Mesendoderm (in vitro differentiated cells): Measurements from ENCODE around the gene CALML6.

Experiments
- DNase-seq: peaks from one replicate; pipeline ENCODE4 v3.0.0; 2013
- H2AK5ac ChIP-seq: 2 replicates; pipeline ENCODE4 v1.6.1; 2013; ENCODE audit warnings: low read length, inconsistent platforms
- H2BK120ac ChIP-seq: 2 replicates; pipeline ENCODE4 v1.6.1; 2013; ENCODE audit warnings: low read depth, mild to moderate bottlenecking, low read length, moderate library complexity, mixed read lengths
- H2BK15ac ChIP-seq: replicated peaks from 2 replicates; pipeline ENCODE4 v1.6.1; 2013; ENCODE audit warnings: low read depth, mild to moderate bottlenecking, moderate library complexity
- H2BK5ac ChIP-seq: 2 replicates; pipeline ENCODE4 v1.6.1; 2013; ENCODE audit warnings: low read length, inconsistent platforms
- H3K18ac ChIP-seq: 2 replicates; pipeline ENCODE4 v1.6.1; 2013; ENCODE audit warnings: mild to moderate bottlenecking, low read length, mixed read lengths
- H3K23ac ChIP-seq: one replicate; pipeline ENCODE4 v1.6.1; 2013; ENCODE audit warnings: low read length
- H3K27ac ChIP-seq: 2 replicates; pipeline ENCODE4 v1.5.1; 2013; ENCODE audit warnings: low read depth, mild to moderate bottlenecking, inconsistent platforms, low read length, moderate library complexity
- H3K27me3 ChIP-seq: 2 replicates; pipeline ENCODE4 v1.6.1; 2013; ENCODE audit warnings: low read length, control low read depth, mild to moderate bottlenecking, inconsistent platforms; ENCODE audit not compliant: insufficient read depth, poor library complexity
- H3K36me3 ChIP-seq: 2 replicates; pipeline ENCODE4 v1.6.1; 2013; ENCODE audit warnings: low read length, inconsistent platforms; ENCODE audit not compliant: control insufficient read depth, insufficient read depth
- H3K4ac ChIP-seq: one replicate; pipeline ENCODE4 v1.6.1; 2013; ENCODE audit warnings: low read depth, mild to moderate bottlenecking, low read length, moderate library complexity
- H3K4me1 ChIP-seq: 2 replicates; pipeline ENCODE4 v1.6.1; 2013; ENCODE audit warnings: low read depth, low read length, inconsistent platforms; ENCODE audit not compliant: control insufficient read depth
- H3K4me2 ChIP-seq: 2 replicates; pipeline ENCODE4 v1.6.1; 2013; ENCODE audit warnings: low read length
- H3K4me3 ChIP-seq: 2 replicates; pipeline ENCODE4 v1.5.1; 2013; ENCODE audit warnings: mild to moderate bottlenecking, low read length
- H3K56ac ChIP-seq: one replicate; pipeline ENCODE4 v1.6.1; 2013; ENCODE audit warnings: low read length
- H3K79me1 ChIP-seq: 2 replicates; pipeline ENCODE4 v1.6.1; 2013; ENCODE audit warnings: low read length, inconsistent platforms
- H3K79me2 ChIP-seq: 2 replicates; pipeline ENCODE4 v1.6.1; 2013; ENCODE audit warnings: mild to moderate bottlenecking, low read length; ENCODE audit not compliant: control insufficient read depth, insufficient read depth
- H3K9ac ChIP-seq: 2 replicates; pipeline ENCODE4 v1.6.1; 2013; ENCODE audit warnings: low read length, inconsistent platforms
- H4K5ac ChIP-seq: one replicate; pipeline ENCODE4 v1.6.1; 2013; ENCODE audit warnings: low read length
- H4K8ac ChIP-seq: one replicate; pipeline ENCODE4 v1.6.1; 2013; ENCODE audit warnings: low read depth, mild to moderate bottlenecking, control low read depth, low read length, moderate library complexity
- WGBS: extraction: QIAGEN DNeasy Blood & Tissue Kit; methylation state at CpG from one replicate; pipeline ENCODE4 v1.1.7; 2013; ENCODE audit warnings: low lambda C conversion rate, missing lambda C conversion rate; ENCODE audit not compliant: insufficient coverage; ENCODE audit errors: extremely low coverage; 5-methylcytosine and 5-hydroxymethylcytosine counted together

The CALML6 gene

GRCh38 chr1:1958071-1958541, 43.0 kb downstream of the CALML6 start:
- Histone ChIP-seq H3K27me3 (no peaks in the 10 kb centered on the region), H3K79me1 (no peaks in the 10 kb centered on the region), H3K27ac (no peak overlapping the region), H3K9ac (no peak overlapping the region), H3K18ac (no peak overlapping the region), H2BK15ac (no peak overlapping the region), H4K5ac (no peak overlapping the region), H3K4me1 (peaks cover 3% of the 10 kb centered on the region), H2BK5ac (no peak overlapping the region), H2AK5ac (no peak overlapping the region), H3K4me3 (no peak overlapping the region), H3K23ac (peak overlapping the region; percentile 17), H4K8ac (no peak overlapping the region), H3K4me2 (no peak overlapping the region), H3K36me3 (no peaks in the 10 kb centered on the region), H2BK120ac (no peak overlapping the region), H3K56ac (peak overlapping the region; percentile 42), H3K79me2 (no peaks in the 10 kb centered on the region), H3K4ac (no peak overlapping the region)
- no peak for DNase-seq
- no CpG with 5 or more reads among the region's 29 CpGs for WGBS

- Histone ChIP-seq H4K5ac (no peak overlapping the region), H3K18ac (no peak overlapping the region), H2BK120ac (no peak overlapping the region), H3K4me1 (peaks cover 3% of the 10 kb centered on the region), H4K8ac (no peak overlapping the region), H3K27me3 (no peaks in the 10 kb centered on the region), H3K27ac (no peak overlapping the region), H3K4ac (no peak overlapping the region), H3K36me3 (no peaks in the 10 kb centered on the region), H2AK5ac (no peak overlapping the region), H3K79me1 (no peaks in the 10 kb centered on the region), H3K23ac (no peak overlapping the region), H2BK5ac (no peak overlapping the region), H3K9ac (no peak overlapping the region), H3K79me2 (no peaks in the 10 kb centered on the region), H3K4me3 (no peak overlapping the region), H3K4me2 (no peak overlapping the region), H3K56ac (no peak overlapping the region), H2BK15ac (no peak overlapping the region)
- DNase-seq: no peak
- WGBS: no CpG with 5 or more reads among the region's 12 CpGs
These were observed 44.4 kb downstream of the CALML6 start for GRCh38 chr1:1959459-1959839.

GRCh38 chr1:1959840-1960479, 44.9 kb downstream of the CALML6 start:
- Histone ChIP-seq H2BK5ac (no peak overlapping the region), H3K23ac (no peak overlapping the region), H4K8ac (no peak overlapping the region), H3K18ac (no peak overlapping the region), H3K79me1 (no peaks in the 10 kb centered on the region), H3K79me2 (no peaks in the 10 kb centered on the region), H3K4me3 (no peak overlapping the region), H2BK15ac (no peak overlapping the region), H2AK5ac (no peak overlapping the region), H3K4me1 (peaks cover 3% of the 10 kb centered on the region), H3K4ac (no peak overlapping the region), H3K27ac (no peak overlapping the region), H2BK120ac (no peak overlapping the region), H3K9ac (peak overlapping the region; percentile 41), H3K56ac (peak overlapping the region; percentile 78), H3K27me3 (no peaks in the 10 kb centered on the region), H4K5ac (no peak overlapping the region), H3K4me2 (peak overlapping the region; percentile 72), H3K36me3 (no peaks in the 10 kb centered on the region)
- DNase-seq: peak; percentile 95
- no CpG with 5 or more reads among the region's 23 CpGs for WGBS

- Histone ChIP-seq H3K4me2 (no peak overlapping the region), H3K27ac (no peak overlapping the region), H2BK15ac (no peak overlapping the region), H3K4me3 (no peak overlapping the region), H3K23ac (no peak overlapping the region), H2AK5ac (no peak overlapping the region), H3K56ac (no peak overlapping the region), H4K8ac (no peak overlapping the region), H2BK5ac (no peak overlapping the region), H3K9ac (no peak overlapping the region), H2BK120ac (no peak overlapping the region), H3K18ac (peak overlapping the region; percentile 11), H3K36me3 (no peaks in the 10 kb centered on the region), H4K5ac (no peak overlapping the region), H3K27me3 (no peaks in the 10 kb centered on the region), H3K79me1 (no peaks in the 10 kb centered on the region), H3K4me1 (peaks cover 3% of the 10 kb centered on the region), H3K4ac (no peak overlapping the region), H3K79me2 (no peaks in the 10 kb centered on the region)
- DNase-seq: no peak
- no CpG with 5 or more reads among the region's 17 CpGs for WGBS
These were observed 45.6 kb downstream of the CALML6 start for GRCh38 chr1:1960480-1961196.

- no peak overlapping the region for H3K4me3 ChIP-seq
- no peak overlapping the region for H4K8ac ChIP-seq
- no peak overlapping the region for H2BK120ac ChIP-seq
- no peaks in the 10 kb centered on the region for H3K79me2 ChIP-seq
- H3K27me3 ChIP-seq: no peaks in the 10 kb centered on the region
- no peak overlapping the region for H3K56ac ChIP-seq
- no CpG with 5 or more reads among the region's 2 CpGs for WGBS
- no peak overlapping the region for H4K5ac ChIP-seq
- H2BK15ac ChIP-seq: no peak overlapping the region
- no peak overlapping the region for H3K9ac ChIP-seq
- DNase-seq: no peak
- H2BK5ac ChIP-seq: no peak overlapping the region
- H3K36me3 ChIP-seq: no peaks in the 10 kb centered on the region
- H3K18ac ChIP-seq: no peak overlapping the region
- H3K4me2 ChIP-seq: no peak overlapping the region
- H3K23ac ChIP-seq: no peak overlapping the region
- H3K27ac ChIP-seq: no peak overlapping the region
- no peak overlapping the region for H3K4ac ChIP-seq
- H3K79me1 ChIP-seq: no peaks in the 10 kb centered on the region
- no peak overlapping the region for H2AK5ac ChIP-seq
- H3K4me1 ChIP-seq: peaks cover 3% of the 10 kb centered on the region
These were observed 47.7 kb downstream of the CALML6 start for GRCh38 chr1:1962752-1963151.
